Esophagus muscularis mucosa (tissue), 3 donors: ENCODE results near the gene CLIC6.

Experiments used
- EP300 ChIP-seq: sonication (generic); formaldehyde crosslinking; IDR thresholded peaks from one replicate; pipeline ENCODE4 v1.6.1; 2017; ENCODE audit warnings: antibody characterized with exemption
- TF ChIP-seq, protein P1 (sequence below), 3 experiments: fragments of 200-600 bp in 2 of 3; fragments of 450-650 bp in 1 of 3; sonication (generic) in 2 of 3; IDR thresholded peaks; one replicate each; pipeline ENCODE4 v1.5.1; 2017 to 2019; ENCODE audit warnings: antibody characterized with exemption in 3 of 3, mild to moderate bottlenecking in 2 of 3, moderate library complexity in 1 of 3

DNA sequence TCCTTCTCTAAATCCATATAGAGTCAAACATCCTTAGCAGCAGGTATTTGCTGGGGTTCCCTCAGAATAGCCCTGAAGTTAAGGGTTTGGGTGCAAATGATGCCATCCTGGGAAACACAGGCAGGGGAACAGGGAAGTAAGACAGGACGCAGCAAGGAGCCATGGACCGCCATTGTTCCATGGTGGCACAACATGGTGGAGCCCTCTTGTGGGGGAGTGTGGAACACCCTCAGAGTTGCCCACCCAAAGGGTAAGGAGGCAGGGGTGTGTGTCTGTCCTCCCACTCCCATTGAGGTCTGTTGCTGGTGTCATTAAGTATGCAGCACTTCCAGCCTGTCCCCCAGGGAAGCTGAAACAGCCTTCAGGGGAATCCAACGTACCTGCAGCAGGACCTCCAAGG, 33.5 kb upstream of the CLIC6 start:
- TF ChIP-seq, protein P1, sequence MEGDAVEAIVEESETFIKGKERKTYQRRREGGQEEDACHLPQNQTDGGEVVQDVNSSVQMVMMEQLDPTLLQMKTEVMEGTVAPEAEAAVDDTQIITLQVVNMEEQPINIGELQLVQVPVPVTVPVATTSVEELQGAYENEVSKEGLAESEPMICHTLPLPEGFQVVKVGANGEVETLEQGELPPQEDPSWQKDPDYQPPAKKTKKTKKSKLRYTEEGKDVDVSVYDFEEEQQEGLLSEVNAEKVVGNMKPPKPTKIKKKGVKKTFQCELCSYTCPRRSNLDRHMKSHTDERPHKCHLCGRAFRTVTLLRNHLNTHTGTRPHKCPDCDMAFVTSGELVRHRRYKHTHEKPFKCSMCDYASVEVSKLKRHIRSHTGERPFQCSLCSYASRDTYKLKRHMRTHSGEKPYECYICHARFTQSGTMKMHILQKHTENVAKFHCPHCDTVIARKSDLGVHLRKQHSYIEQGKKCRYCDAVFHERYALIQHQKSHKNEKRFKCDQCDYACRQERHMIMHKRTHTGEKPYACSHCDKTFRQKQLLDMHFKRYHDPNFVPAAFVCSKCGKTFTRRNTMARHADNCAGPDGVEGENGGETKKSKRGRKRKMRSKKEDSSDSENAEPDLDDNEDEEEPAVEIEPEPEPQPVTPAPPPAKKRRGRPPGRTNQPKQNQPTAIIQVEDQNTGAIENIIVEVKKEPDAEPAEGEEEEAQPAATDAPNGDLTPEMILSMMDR (IDR thresholded peaks at IDR 0.05): peak in 2 of 3 experiments; percentile 11 to 29
- no peak for TF ChIP-seq EP300
